Bronchial epithelial cell (primary cell): Measurements from ENCODE around the gene MCC. TPM values are rescaled to one million over a fixed set of nuclear protein-coding genes. Genes with fewer than 3 reads are reported as not detected.

ENCODE experiments used
- DNase-seq: peaks from one replicate; pipeline ENCODE4 v3.0.0-alpha.2; 2010; ENCODE audit warnings: low read depth
- FAIRE-seq: peaks from 2 replicates; lab custom pipeline; 2011; peaks lifted over from hg19 to GRCh38; lab: Jason Lieb, UNC
- H3K27me3 ChIP-seq: 2 replicates; pipeline ENCODE4 v1.5.1; 2011; ENCODE audit warnings: low read length; ENCODE audit not compliant: control insufficient read depth, insufficient read depth
- H3K36me3 ChIP-seq: 2 replicates; pipeline ENCODE4 v1.5.1; 2011; ENCODE audit warnings: low read length; ENCODE audit not compliant: control insufficient read depth, insufficient read depth
- H3K4me3 ChIP-seq: 2 replicates; pipeline ENCODE4 v1.5.1; 2011; ENCODE audit warnings: mild to moderate bottlenecking, low read depth, low read length, control low read depth
- CTCF ChIP-seq: IDR thresholded peaks from 2 replicates; pipeline ENCODE4 v1.5.1; 2011; ENCODE audit warnings: mild to moderate bottlenecking, moderate library complexity, low read length, control low read depth, inconsistent platforms; ENCODE audit not compliant: insufficient read depth, severe bottlenecking
- total RNA-seq: library from RNA; depleted of rRNA; stranded (reverse); fragments of >200 nt; gene quantifications from 2 replicates; pipeline ENCODE4 v1.2.1, GENCODE V29; 2014

The MCC gene
- total RNA-seq, 1 donor from 2014 or later: 43.2 TPM

DNA sequence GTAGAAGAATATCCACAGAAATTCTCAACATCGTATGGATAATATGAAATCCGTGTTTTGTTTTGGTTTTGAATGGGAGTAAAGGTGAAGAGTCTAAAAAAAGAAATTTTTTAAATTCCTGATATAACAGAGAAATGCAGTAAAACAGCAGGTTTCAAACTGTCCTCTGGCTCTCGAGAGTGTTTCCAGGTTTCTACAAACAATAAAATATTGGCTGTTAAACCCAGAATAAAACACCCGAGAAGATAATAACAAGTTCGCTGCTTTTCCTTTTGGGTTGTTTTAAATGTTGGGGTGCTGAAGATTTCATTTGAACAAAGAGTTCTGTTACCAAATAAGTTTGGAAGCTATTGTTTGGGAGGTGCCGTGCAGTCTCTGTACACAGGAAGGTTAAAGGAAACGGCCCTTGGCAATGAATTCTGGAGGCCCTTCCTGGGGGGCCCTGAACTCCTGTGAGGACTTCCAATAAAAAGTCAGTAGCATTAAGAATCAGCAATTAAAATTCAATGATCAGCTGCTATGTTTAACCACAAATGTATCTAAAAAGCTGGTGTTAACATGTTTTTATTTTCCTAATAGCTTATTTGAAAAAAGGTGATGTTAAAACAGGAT, 269.2 kb downstream of the MCC start:
- no peak overlapping the region for H3K4me3 ChIP-seq
- FAIRE-seq: no peak
- H3K27me3 ChIP-seq: no peaks in the 10 kb centered on the region
- no peak for TF ChIP-seq CTCF
- no peak for DNase-seq
- H3K36me3 ChIP-seq: no peaks in the 10 kb centered on the region

DNA sequence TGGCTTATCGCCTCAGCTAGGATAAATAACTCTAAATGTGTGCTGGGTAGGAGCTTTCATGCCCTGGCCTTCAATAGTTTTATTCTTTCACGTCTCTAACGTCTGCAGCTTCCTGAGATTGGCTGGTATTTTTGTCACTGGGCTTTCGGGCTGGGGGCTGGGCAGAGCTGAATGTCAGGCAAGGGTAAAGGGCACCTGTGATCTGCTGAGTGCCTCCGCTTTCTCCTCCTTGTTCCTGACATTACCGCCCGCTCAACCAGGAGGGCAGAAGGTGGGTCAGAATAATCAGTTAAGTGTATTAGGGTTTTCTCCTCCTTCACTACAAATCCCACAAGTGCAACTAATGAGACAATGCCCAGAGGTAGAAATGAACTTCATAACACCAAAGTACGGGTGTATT, 270.1 kb downstream of the MCC start:
- Histone ChIP-seq H3K27me3 (no peaks in the 10 kb centered on the region), H3K36me3 (no peaks in the 10 kb centered on the region), H3K4me3 (no peak overlapping the region)
- DNase-seq (no peak), FAIRE-seq (no peak)
- no peak for TF ChIP-seq CTCF

GRCh38 chr5:113217619-113218184, 270.6 kb downstream of the MCC start:
- DNase-seq (no peak), FAIRE-seq (no peak)
- no peak overlapping the region for H3K4me3 ChIP-seq
- no peaks in the 10 kb centered on the region for H3K27me3 ChIP-seq
- TF ChIP-seq CTCF: no peak
- H3K36me3 ChIP-seq: no peaks in the 10 kb centered on the region

GRCh38 chr5:113216545-113216944, 271.7 kb downstream of the MCC start:
- no peak for DNase-seq
- no peak for FAIRE-seq
- TF ChIP-seq CTCF: no peak
- H3K4me3 ChIP-seq: no peak overlapping the region
- no peaks in the 10 kb centered on the region for H3K27me3 ChIP-seq
- H3K36me3 ChIP-seq: no peaks in the 10 kb centered on the region

- FAIRE-seq: no peak
- no peaks in the 10 kb centered on the region for H3K27me3 ChIP-seq
- no peak for TF ChIP-seq CTCF
These were observed 272.7 kb downstream of the MCC start for GRCh38 chr5:113215401-113216060.

More at GRCh38 chr5:113215401-113216060, 272.7 kb downstream of the MCC start:
- no peak for DNase-seq
- Histone ChIP-seq H3K36me3 (no peaks in the 10 kb centered on the region), H3K4me3 (no peak overlapping the region)
